Measurements from ENCODE around the gene CHRNB2.

The CHRNB2 gene

GRCh38 chr1:154553056-154554030 lies 14.2 kb upstream of the CHRNB2 start:
- DNase-seq (ENCODE audit: low read depth in 2 of 2) = no peak

GRCh38 chr1:154556422-154556821 lies 11.2 kb upstream of the CHRNB2 start:
- no peak for DNase-seq (ENCODE audit: low read depth in 2 of 2)

- no peak for DNase-seq (ENCODE audit: low read depth in 2 of 2)
These were observed 10.2 kb upstream of the CHRNB2 start for GRCh38 chr1:154557248-154557938.

GRCh38 chr1:154557939-154558719 lies 9.4 kb upstream of the CHRNB2 start, which contains the start of gene UBE2Q1:
UBE2Q1 (minus strand) TSS chr1:154558662; CDS start chr1:154558553, 109 bp downstream.
- no peak for DNase-seq (ENCODE audit: low read depth in 2 of 2)

GRCh38 chr1:154558720-154559465 lies 8.7 kb upstream of the CHRNB2 start:
- DNase-seq (ENCODE audit: low read depth in 2 of 2) = peak; percentile 98 to 99

- peak; percentile 62 to 76 for DNase-seq (ENCODE audit: low read depth in 2 of 2)
These were observed 8.0 kb upstream of the CHRNB2 start for GRCh38 chr1:154559466-154560044.

DNA sequence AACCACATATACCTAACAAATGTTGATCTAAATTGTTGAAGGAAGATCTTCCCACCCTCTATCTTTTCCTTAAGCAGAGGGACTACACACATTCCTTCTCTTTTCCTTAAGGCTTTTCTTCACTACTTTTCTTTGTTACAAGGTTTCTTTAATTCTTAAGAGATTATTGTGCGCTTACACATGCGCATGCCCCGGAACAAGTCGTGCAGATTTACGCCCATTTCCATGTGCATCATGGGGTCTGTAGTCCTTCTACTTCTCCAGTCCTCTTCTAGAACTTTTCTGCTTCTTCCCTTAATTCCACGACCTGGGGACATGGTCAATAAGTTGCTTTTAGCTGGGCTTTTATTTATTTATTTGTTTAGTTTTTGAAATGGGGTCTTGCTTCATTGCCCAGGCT lies 1.7 kb upstream of the CHRNB2 start:
- no peak for DNase-seq (ENCODE audit: low read depth in 2 of 2)

DNA sequence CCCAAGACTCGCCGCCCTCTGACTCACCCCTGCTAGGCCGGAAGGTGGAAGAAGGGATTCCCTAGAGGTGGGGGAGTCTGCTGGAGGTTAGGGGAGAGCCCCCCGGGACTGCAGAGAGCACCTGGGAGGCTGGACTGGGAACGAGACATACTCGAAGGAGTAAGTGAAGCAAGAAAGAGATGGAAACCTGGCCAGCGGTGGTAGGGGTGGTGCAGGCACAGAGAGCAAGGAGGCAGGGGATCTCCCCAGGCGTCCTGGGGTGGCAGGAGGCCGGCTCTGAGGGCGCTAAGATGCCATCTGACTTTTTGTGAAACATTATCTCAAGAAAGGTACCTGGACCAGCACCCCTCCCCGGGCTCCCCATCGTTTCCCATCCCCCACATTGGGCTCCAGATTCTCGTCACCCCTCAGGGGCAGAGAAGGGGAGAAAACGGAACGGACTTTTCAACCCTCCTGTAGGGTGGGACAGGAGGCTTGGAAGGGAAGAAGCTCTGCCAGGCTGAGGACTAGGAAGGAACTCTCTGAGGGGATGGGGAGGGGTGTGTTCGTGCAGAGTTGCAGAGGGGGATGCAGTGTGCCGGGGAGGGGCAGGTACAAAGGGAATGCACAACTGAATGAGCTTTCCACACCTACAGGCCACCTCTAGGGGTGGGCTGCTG lies 708 bp downstream of the CHRNB2 start:
- DNase-seq (ENCODE audit: low read depth in 2 of 2) = no peak

GRCh38 chr1:154571244-154571963 lies 3.8 kb downstream of the CHRNB2 start:
- DNase-seq (ENCODE audit: low read depth in 2 of 2) = no peak

GRCh38 chr1:154571964-154572288 lies 4.3 kb downstream of the CHRNB2 start:
- no peak for DNase-seq (ENCODE audit: low read depth in 2 of 2)

GRCh38 chr1:154572468-154573167 lies 5.0 kb downstream of the CHRNB2 start:
- no peak for DNase-seq (ENCODE audit: low read depth in 2 of 2)

- no peak for DNase-seq (ENCODE audit: low read depth in 2 of 2)
These were observed 5.6 kb downstream of the CHRNB2 start for GRCh38 chr1:154573168-154573510.

DNA sequence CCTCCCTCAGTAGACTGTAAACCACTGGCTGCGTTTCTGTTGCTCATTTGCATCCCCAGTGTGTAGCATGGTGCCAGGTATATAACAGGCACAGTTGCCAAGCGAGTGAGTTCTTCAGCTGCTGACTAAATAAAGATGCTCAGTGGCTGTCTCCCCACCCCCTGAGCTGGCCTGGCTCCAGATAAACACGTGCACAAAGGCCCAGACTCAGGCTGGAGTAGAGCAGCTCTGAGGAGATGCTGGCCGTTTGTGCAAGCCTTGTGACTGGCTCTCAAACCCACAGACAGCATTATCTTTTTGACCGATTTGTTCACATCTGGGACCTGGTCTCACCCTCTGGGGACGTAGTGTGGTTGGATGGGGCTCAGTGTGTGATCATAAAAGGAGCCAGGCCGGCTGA lies 7.1 kb downstream of the CHRNB2 start:
- DNase-seq (ENCODE audit: low read depth in 2 of 2) = no peak

DNA sequence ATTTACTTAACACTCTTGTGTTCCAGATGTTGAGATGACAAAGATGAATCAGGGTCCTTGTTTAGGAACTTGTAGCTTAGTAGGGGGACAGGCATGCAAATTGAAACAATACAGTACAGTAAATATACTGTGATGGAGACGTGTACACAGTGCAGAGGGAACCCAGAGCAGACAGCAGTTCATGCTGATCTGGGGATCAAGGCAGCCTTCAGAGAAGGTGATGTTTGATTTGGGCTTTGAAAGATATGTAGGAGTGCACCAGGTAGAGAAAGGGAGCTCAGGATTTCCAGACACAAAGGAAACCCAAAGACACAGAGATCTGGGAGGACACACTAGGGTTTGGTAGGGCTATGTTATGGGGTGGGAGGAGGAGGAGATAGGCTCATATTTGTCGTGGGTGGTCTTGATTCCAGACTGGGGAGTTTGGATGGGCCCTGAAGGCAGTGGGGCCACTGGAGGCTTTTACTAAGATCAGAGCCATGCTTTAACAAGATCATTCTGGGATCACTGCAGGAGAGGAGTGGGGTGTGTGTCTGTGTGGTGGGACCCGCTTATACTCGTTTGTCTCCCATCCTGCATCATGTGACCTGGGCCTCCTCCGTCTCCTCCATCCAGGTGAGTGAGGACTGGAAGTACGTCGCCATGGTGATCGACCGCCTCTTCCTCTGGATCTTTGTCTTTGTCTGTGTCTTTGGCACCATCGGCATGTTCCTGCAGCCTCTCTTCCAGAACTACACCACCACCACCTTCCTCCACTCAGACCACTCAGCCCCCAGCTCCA lies 7.8 kb downstream of the CHRNB2 start:
- no peak for DNase-seq (ENCODE audit: low read depth in 2 of 2)

GRCh38 chr1:154575951-154576566 lies 8.5 kb downstream of the CHRNB2 start:
- DNase-seq (ENCODE audit: low read depth in 2 of 2) = no peak

- no peak for DNase-seq (ENCODE audit: low read depth in 2 of 2)
These were observed 9.9 kb downstream of the CHRNB2 start for GRCh38 chr1:154577346-154578057.

DNA sequence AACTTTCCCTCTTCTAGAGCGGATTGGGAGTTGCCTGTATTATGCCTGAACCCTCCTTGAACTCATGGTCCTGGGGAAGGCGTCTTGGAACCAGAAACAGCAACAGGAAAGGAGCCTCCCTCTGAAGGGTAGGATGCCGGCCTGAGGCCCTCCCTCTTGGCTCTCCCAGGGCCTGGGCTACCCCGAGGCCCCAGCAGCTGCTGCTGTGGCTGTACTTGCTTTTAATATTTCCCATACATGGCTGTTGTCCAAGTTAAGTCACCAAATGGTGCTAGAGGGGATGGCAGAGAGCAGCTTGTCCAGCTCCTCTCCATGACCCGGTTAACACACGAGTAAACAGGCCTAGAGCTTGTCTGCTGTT lies 10.5 kb downstream of the CHRNB2 start:
- DNase-seq (ENCODE audit: low read depth in 2 of 2) = no peak

DNA sequence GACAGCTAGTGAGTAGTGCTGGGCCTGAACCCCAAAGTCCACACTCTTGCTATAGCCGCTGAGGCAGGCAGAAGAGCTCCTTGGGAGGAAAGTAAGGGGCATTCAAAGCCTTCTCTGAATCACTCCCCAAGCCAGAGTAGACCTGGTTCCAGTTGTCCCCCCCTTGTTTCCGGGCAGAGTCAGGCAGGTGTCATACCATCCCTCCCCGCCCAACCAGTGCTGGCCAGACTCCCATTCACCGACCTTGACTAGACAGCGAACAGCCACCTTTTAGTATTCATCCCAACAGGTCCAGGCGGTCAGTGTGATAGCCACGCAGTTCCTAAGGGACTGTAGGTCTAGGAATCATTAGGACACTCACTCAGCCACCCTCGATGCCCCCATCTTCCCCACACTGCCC lies 11.8 kb downstream of the CHRNB2 start:
- DNase-seq (ENCODE audit: low read depth in 2 of 2) = no peak

Data from stimulated activated CD4-positive, alpha-beta T cell treated with anti-CD3 and anti-CD28 coated beads, Interleukin-12 subunit alpha, Interleukin-12 subunit beta, amount 100 ng/mL, for 24 hours (primary cell).